ENCODE measurements around the gene MAN1C1. TPM values are rescaled to one million over a fixed set of nuclear protein-coding genes. Genes with fewer than 3 reads are reported as not detected.

The MAN1C1 gene
- total RNA-seq, 1 experiment from 2014 or later: 1.2 TPM

DNA sequence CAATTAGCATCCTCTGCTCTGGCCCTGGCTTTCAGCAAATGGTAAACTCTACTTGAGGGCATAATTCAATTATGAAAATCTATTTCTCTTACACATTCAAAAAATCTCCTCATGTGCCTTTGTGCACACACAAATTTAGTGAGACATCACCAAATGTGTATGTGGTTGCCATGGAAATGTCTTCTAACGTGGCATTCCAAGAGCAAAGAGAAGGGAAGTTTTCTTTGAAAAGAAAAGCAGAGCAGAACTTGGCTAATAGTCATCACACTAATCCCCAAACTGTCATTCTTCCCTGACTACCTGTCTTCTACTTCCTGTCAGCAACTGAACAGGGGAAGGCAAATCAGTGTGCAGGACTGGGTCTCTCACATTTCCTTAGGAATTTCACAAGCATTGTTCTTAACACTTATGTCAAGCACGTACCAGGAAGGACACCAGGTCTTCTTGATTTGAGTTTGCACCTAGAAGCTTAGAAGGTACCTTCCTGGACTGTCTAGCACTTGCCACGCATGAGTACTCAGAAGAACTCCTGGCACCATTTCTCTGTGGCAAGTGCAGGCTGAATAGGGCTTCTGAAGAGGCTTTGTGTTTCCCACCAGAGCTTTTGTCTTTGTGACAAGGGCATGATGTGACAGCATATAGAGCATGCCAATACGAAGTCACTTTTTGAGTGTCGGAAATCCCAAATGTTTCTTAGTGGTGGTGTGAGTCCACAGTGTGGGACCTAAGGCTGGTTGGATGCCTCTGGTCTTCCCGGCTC is 32.3 kb downstream of the MAN1C1 start (continued):
- TF ChIP-seq, protein P1, sequence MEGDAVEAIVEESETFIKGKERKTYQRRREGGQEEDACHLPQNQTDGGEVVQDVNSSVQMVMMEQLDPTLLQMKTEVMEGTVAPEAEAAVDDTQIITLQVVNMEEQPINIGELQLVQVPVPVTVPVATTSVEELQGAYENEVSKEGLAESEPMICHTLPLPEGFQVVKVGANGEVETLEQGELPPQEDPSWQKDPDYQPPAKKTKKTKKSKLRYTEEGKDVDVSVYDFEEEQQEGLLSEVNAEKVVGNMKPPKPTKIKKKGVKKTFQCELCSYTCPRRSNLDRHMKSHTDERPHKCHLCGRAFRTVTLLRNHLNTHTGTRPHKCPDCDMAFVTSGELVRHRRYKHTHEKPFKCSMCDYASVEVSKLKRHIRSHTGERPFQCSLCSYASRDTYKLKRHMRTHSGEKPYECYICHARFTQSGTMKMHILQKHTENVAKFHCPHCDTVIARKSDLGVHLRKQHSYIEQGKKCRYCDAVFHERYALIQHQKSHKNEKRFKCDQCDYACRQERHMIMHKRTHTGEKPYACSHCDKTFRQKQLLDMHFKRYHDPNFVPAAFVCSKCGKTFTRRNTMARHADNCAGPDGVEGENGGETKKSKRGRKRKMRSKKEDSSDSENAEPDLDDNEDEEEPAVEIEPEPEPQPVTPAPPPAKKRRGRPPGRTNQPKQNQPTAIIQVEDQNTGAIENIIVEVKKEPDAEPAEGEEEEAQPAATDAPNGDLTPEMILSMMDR (IDR thresholded peaks at IDR 0.05 in 2 of 3, conservative IDR thresholded peaks at IDR 0.05 in 1 of 3; ENCODE audit: borderline replicate concordance in 1 of 3, insufficient read depth in 1 of 3, low read depth in 2 of 3, low read length in 2 of 3): no peak
- TF ChIP-seq POLR2A (IDR thresholded peaks at IDR 0.05; ENCODE audit: borderline replicate concordance, extremely low read depth, insufficient read depth, insufficient read length): no peak
- TF ChIP-seq, protein P2, sequence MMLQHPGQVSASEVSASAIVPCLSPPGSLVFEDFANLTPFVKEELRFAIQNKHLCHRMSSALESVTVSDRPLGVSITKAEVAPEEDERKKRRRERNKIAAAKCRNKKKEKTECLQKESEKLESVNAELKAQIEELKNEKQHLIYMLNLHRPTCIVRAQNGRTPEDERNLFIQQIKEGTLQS (IDR thresholded peaks at IDR 0.05): no peak

DNA sequence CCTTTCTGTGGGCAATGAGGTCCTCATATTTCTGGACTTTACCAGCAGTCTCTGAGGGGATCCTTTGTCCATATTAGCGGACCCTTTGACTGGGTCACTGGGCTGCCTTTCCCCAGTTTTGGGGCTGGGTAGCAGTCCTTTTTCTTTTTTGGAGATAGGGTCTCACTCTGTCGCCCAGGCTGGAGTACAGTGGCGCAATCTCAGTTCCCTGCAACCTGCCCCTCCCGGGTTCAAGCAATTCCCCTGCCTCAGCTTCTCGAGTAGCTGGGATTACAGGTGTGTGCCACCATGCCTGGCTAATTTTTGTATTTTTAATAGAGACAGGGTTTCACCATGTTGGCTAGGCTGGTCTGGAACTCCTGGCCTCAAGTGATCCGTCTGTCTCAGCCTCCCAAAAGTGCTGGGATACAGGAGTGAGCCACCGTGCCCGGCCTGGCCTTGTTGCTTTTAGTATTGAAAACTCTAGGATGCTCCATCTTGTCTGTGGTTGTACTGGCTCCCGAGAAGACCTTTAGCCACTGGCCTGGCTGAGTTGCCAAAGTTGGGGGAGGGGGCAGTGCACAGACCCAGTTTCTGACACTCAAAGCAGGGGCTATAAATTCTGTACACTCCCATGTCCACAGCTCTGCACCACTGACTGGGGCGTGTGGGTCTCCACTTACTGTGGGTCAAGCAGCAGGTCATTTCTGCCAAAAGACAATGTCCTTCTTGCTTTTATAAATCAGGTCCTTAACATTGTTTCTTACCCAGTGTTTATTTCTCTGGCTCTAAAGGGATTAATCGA is 33.1 kb downstream of the MAN1C1 start:
- ATAC-seq: no peak
- H3K9me2 ChIP-seq (ENCODE audit: insufficient read depth): no peaks in the 10 kb centered on the region
- no peak overlapping the region for H3K4me2 ChIP-seq (ENCODE audit: low read length)
- H3K4me3 ChIP-seq (replicated peaks in 1 of 2; ENCODE audit: low read depth in 1 of 2, low read length in 2 of 2): no peak overlapping the region
- DNase-seq (ENCODE audit: low read depth, low spot score): no peak
- H3K9me3 ChIP-seq (ENCODE audit: control insufficient read depth in 1 of 2, insufficient read depth in 1 of 2, low read depth in 1 of 2, low read length in 2 of 2): no peaks in the 10 kb centered on the region
- H4K20me1 ChIP-seq (ENCODE audit: insufficient read depth): no peaks in the 10 kb centered on the region
- H3K9ac ChIP-seq (ENCODE audit: low read length): no peak overlapping the region
- peaks cover 7% of the 10 kb centered on the region; the same call in 1 of the 2 replicates for H3K27me3 ChIP-seq (ENCODE audit: insufficient read depth, low read length)
- no peaks in the 10 kb centered on the region for H3K79me2 ChIP-seq (ENCODE audit: insufficient read depth, low read length)
- no TSS peak for BruUV-seq (replicated peaks)
- RAD21 ChIA-PET (ENCODE audit: low non-redundant PET in 1 of 2, low total read pairs in 2 of 2, uncharacterized antibody in 2 of 2, unreplicated experiment in 2 of 2): no interaction called here
- H3K36me3 ChIP-seq (ENCODE audit: control insufficient read depth in 1 of 2, insufficient read depth in 2 of 2, low read length in 2 of 2): no peaks in the 10 kb centered on the region
- intact Hi-C loops (cut with micrococcal nuclease): no loop called here
- no peak overlapping the region for H2AFZ ChIP-seq (ENCODE audit: low read depth, low read length, poor library complexity, severe bottlenecking)
- POLR2A ChIA-PET: no interaction called here
- H3K4me1 ChIP-seq (ENCODE audit: control insufficient read depth in 1 of 2, insufficient read depth in 2 of 2, low read length in 2 of 2): no peaks in the 10 kb centered on the region
- no peak overlapping the region for H3K27ac ChIP-seq (ENCODE audit: low read depth, low read length)
- CTCF ChIA-PET: no interaction called here
- TF ChIP-seq EZH2phosphoT487 (IDR thresholded peaks at IDR 0.05; ENCODE audit: borderline replicate concordance) (no peak), ELF1 (IDR thresholded peaks at IDR 0.05; ENCODE audit: borderline replicate concordance, low read depth) (no peak), CBX3 (IDR thresholded peaks at IDR 0.05; ENCODE audit: low read depth) (no peak), SRF (IDR thresholded peaks at IDR 0.05; ENCODE audit: low read depth) (no peak), ZNF274 (IDR thresholded peaks at IDR 0.05; ENCODE audit: low read depth, low read length) (no peak), YY1 (IDR thresholded peaks at IDR 0.05; ENCODE audit: extremely low read depth, insufficient replicate concordance, low read depth, low read length) (no peak), JUND (IDR thresholded peaks at IDR 0.05) (no peak), SIN3A (IDR thresholded peaks at IDR 0.05; ENCODE audit: low read depth) (no peak)
- TF ChIP-seq, protein P2 (IDR thresholded peaks at IDR 0.05): no peak
- TF ChIP-seq, protein P3, sequence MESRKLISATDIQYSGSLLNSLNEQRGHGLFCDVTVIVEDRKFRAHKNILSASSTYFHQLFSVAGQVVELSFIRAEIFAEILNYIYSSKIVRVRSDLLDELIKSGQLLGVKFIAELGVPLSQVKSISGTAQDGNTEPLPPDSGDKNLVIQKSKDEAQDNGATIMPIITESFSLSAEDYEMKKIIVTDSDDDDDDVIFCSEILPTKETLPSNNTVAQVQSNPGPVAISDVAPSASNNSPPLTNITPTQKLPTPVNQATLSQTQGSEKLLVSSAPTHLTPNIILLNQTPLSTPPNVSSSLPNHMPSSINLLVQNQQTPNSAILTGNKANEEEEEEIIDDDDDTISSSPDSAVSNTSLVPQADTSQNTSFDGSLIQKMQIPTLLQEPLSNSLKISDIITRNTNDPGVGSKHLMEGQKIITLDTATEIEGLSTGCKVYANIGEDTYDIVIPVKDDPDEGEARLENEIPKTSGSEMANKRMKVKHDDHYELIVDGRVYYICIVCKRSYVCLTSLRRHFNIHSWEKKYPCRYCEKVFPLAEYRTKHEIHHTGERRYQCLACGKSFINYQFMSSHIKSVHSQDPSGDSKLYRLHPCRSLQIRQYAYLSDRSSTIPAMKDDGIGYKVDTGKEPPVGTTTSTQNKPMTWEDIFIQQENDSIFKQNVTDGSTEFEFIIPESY (IDR thresholded peaks at IDR 0.05; ENCODE audit: extremely low read depth, insufficient replicate concordance, low read length): no peak
- TF ChIP-seq, protein P4, sequence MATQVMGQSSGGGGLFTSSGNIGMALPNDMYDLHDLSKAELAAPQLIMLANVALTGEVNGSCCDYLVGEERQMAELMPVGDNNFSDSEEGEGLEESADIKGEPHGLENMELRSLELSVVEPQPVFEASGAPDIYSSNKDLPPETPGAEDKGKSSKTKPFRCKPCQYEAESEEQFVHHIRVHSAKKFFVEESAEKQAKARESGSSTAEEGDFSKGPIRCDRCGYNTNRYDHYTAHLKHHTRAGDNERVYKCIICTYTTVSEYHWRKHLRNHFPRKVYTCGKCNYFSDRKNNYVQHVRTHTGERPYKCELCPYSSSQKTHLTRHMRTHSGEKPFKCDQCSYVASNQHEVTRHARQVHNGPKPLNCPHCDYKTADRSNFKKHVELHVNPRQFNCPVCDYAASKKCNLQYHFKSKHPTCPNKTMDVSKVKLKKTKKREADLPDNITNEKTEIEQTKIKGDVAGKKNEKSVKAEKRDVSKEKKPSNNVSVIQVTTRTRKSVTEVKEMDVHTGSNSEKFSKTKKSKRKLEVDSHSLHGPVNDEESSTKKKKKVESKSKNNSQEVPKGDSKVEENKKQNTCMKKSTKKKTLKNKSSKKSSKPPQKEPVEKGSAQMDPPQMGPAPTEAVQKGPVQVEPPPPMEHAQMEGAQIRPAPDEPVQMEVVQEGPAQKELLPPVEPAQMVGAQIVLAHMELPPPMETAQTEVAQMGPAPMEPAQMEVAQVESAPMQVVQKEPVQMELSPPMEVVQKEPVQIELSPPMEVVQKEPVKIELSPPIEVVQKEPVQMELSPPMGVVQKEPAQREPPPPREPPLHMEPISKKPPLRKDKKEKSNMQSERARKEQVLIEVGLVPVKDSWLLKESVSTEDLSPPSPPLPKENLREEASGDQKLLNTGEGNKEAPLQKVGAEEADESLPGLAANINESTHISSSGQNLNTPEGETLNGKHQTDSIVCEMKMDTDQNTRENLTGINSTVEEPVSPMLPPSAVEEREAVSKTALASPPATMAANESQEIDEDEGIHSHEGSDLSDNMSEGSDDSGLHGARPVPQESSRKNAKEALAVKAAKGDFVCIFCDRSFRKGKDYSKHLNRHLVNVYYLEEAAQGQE (IDR thresholded peaks at IDR 0.05; ENCODE audit: low read depth): no peak

Measured in HCT116 (cell line).